RWPE1 (cell line): ENCODE results near the gene UBE2E1.
"Not testable (repeated sequence)": the region's sequence is repeated elsewhere in the genome, so short reads cannot be mapped to it uniquely, and the experiment has no call there.

ENCODE experiments used
- CTCF ChIA-PET: fragments of 350-600 bp; sonication (Branson Sonifier 250); formaldehyde crosslinking; extraction: SDS; loops from one replicate; lab custom pipeline; 2021; lab: Yijun Ruan, JAX
- POLR2A ChIA-PET: fragments of 400-600 bp; formaldehyde crosslinking; extraction: SDS; loops from one replicate; lab custom pipeline; 2020; ENCODE audit warnings: antibody characterized with exemption; ENCODE audit not compliant: low non-redundant PET; lab: Yijun Ruan, JAX
- DNase-seq: peaks from one replicate; pipeline ENCODE4 v3.0.0; 2012; ENCODE audit warnings: low spot score
- H3K27ac ChIP-seq: fragments of 450-650 bp; 2 replicates; pipeline ENCODE4 v1.5.1; 2017
- TF ChIP-seq, protein P1 (sequence below): fragments of 450-650 bp; conservative IDR thresholded peaks from 2 replicates; pipeline ENCODE4 v1.5.1; 2017; ENCODE audit warnings: low read depth, mild to moderate bottlenecking

Gene UBE2E1

GRCh38 chr3:23880703-23881339, 75.1 kb downstream of the UBE2E1 start:
- DNase-seq, result no peak
- ChIA-PET CTCF (no interaction called here), POLR2A (no interaction called here)
- H3K27ac ChIP-seq, result no peak overlapping the region
- TF ChIP-seq, protein P1, sequence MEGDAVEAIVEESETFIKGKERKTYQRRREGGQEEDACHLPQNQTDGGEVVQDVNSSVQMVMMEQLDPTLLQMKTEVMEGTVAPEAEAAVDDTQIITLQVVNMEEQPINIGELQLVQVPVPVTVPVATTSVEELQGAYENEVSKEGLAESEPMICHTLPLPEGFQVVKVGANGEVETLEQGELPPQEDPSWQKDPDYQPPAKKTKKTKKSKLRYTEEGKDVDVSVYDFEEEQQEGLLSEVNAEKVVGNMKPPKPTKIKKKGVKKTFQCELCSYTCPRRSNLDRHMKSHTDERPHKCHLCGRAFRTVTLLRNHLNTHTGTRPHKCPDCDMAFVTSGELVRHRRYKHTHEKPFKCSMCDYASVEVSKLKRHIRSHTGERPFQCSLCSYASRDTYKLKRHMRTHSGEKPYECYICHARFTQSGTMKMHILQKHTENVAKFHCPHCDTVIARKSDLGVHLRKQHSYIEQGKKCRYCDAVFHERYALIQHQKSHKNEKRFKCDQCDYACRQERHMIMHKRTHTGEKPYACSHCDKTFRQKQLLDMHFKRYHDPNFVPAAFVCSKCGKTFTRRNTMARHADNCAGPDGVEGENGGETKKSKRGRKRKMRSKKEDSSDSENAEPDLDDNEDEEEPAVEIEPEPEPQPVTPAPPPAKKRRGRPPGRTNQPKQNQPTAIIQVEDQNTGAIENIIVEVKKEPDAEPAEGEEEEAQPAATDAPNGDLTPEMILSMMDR, result no peak

GRCh38 chr3:23881993-23882392, 76.2 kb downstream of the UBE2E1 start:
- DNase-seq, POLR2A ChIA-PET, H3K27ac ChIP-seq: not testable (repeated sequence)
- CTCF ChIA-PET, result interaction anchor here (0.5 kb wide), 1 partner anchor 8 kb away, joined by 4 read pairs; no protein-coding TSS in a partner anchor

DNA sequence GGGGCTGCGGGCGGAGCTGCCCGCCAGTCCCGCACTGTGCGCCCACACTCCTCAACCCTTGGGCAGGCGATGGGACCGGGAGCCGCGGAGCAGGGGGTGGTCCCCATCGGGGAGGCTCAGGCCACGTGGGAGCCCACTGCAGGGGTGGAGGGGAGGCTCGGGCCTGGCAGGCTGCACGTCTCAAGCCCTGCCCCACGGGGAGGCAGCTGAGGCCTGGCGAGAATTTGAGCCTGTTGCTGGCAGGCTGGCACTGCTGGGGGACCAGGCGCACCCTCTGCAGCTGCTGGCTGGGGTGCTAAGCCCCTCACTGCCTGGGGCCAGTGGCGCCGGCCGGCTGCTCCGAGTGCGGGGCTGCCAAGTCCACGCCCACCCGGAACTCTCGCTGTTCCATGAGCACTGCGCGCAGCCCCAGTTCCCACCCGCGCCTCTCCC, 76.7 kb downstream of the UBE2E1 start:
- TF ChIP-seq, protein P1, result no peak
- POLR2A ChIA-PET, result no interaction called here
- no peak for DNase-seq
- H3K27ac ChIP-seq, result no peak overlapping the region
- CTCF ChIA-PET, result interaction anchor here (0.5 kb wide), 1 partner anchor 8 kb away, joined by 4 read pairs; no protein-coding TSS in a partner anchor

DNA sequence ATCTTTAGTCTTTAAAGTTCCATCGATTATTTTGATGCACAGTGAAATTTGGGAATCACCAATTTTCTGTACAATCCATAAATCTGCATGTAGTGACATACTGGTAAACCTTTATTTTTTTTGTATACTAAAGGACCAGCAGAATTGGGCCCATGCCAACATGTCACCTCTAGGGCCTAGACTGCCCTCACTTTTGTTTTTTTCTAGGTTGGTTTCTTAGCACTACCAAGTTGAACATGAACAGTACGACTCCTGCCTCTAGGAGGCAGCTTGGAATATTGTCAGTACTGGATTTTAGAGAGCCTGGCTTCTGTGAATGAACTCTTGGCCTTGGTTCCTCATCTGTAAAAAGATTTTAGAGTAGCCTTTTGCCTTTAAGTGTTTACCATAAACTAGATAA, 78.7 kb downstream of the UBE2E1 start:
- DNase-seq, result no peak
- ChIA-PET CTCF (interaction anchor here (0.6 to 0.7 kb wide), 2 partner anchors 73 to 630 kb away, joined by 3 read pairs; no protein-coding TSS in a partner anchor), POLR2A (no interaction called here)
- TF ChIP-seq, protein P1, result no peak
- no peak overlapping the region for H3K27ac ChIP-seq

DNA sequence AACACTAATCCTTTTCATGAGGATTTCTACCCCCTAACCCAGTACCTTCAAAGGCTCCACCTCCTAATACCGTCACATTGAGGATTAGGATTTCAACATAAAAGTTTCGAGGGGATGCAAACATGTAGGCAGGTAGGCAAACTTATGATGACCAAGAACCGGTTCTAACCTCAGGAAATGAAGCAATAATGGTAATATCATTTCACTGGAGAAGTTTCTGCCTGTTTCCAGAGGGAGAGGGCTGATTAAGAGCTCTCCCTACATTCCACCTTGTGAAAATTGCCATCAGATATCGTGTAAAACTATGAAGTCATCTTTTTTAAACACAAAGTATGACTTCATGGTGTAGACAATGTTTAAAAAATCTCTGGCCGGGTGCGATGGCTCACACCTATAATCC, 79.5 kb downstream of the UBE2E1 start:
- ChIA-PET POLR2A (no interaction called here), CTCF (no interaction called here)
- no peak for DNase-seq
- TF ChIP-seq, protein P1, result no peak
- no peak overlapping the region for H3K27ac ChIP-seq

- ChIA-PET POLR2A (no interaction called here), CTCF (interaction anchor here (0.6 kb wide), 1 partner anchor 299 kb away, joined by 3 read pairs; no protein-coding TSS in a partner anchor)
- H3K27ac ChIP-seq, result no peak overlapping the region
- TF ChIP-seq, protein P1, result no peak
- DNase-seq, result no peak
Measured at GRCh38 chr3:23886311-23886710, 80.6 kb downstream of the UBE2E1 start.

GRCh38 chr3:23888617-23889228, 83.0 kb downstream of the UBE2E1 start:
- DNase-seq, result peak; percentile 8
- CTCF ChIA-PET, result interaction anchor here (0.6 to 0.9 kb wide), 4 partner anchors 13 to 844 kb away, joined by 3 read pairs; no protein-coding TSS in a partner anchor
- TF ChIP-seq, protein P1, result peak; percentile 83
- no peak overlapping the region for H3K27ac ChIP-seq
- POLR2A ChIA-PET, result no interaction called here
